ENCODE measurements around the gene CDH4. TPM values are rescaled to one million over a fixed set of nuclear protein-coding genes. Genes with fewer than 3 reads are reported as not detected.

Gene CDH4
- total RNA-seq, 2 experiments from 2014 or later, result 0.06 to 0.08 TPM

- peaks cover 2% of the 10 kb centered on the region for H3K9me3 Mint-ChIP-seq
- H3K4me1 Mint-ChIP-seq, result no peaks in the 10 kb centered on the region
- H3K27me3 Mint-ChIP-seq, result peaks cover 6% of the 10 kb centered on the region
- DNase-seq, result no peak
- H3K4me3 Mint-ChIP-seq, result no peak overlapping the region
- H3K36me3 Mint-ChIP-seq, result no peaks in the 10 kb centered on the region
- no peak overlapping the region for H3K27ac Mint-ChIP-seq
Measured at GRCh38 chr20:61556111-61556510, 304.1 kb downstream of the CDH4 start.

- Mint-ChIP-seq H3K4me3 (no peak overlapping the region), H3K4me1 (no peaks in the 10 kb centered on the region), H3K27me3 (peaks cover 6% of the 10 kb centered on the region), H3K9me3 (peaks cover 2% of the 10 kb centered on the region), H3K36me3 (no peaks in the 10 kb centered on the region), H3K27ac (no peak overlapping the region)
- no peak for DNase-seq
Measured at GRCh38 chr20:61556673-61557072, 304.6 kb downstream of the CDH4 start.

DNA sequence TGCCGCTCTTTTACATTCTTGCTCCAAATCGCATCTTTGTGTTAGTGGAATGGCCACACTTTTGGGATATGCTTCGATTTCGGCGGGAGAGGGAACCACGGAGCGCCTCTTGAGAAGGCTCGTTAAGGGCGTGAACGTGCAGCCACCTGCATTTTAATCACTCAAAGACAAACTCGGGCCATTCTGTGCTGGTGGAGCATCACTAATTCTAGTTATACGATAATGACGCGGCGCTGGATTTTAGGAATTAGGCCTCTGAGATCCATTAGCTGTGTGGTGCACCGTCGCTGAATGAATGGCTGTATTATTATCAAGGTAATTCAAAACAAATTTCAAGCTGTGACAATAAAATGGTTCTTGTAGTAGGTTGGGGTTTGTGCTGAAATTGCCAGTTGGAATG, 305.6 kb downstream of the CDH4 start:
- no peak overlapping the region for H3K4me3 Mint-ChIP-seq
- H3K27ac Mint-ChIP-seq, result no peak overlapping the region
- no peak for DNase-seq
- H3K9me3 Mint-ChIP-seq, result peaks cover 2% of the 10 kb centered on the region
- peaks cover 4% of the 10 kb centered on the region for H3K27me3 Mint-ChIP-seq
- H3K36me3 Mint-ChIP-seq, result no peaks in the 10 kb centered on the region
- H3K4me1 Mint-ChIP-seq, result no peaks in the 10 kb centered on the region

- Mint-ChIP-seq H3K9me3 (peaks cover 2% of the 10 kb centered on the region), H3K36me3 (no peaks in the 10 kb centered on the region), H3K4me3 (no peak overlapping the region), H3K27ac (no peak overlapping the region), H3K4me1 (no peaks in the 10 kb centered on the region), H3K27me3 (no peaks in the 10 kb centered on the region)
- no peak for DNase-seq
Measured at GRCh38 chr20:61558726-61559125, 306.7 kb downstream of the CDH4 start.

DNA sequence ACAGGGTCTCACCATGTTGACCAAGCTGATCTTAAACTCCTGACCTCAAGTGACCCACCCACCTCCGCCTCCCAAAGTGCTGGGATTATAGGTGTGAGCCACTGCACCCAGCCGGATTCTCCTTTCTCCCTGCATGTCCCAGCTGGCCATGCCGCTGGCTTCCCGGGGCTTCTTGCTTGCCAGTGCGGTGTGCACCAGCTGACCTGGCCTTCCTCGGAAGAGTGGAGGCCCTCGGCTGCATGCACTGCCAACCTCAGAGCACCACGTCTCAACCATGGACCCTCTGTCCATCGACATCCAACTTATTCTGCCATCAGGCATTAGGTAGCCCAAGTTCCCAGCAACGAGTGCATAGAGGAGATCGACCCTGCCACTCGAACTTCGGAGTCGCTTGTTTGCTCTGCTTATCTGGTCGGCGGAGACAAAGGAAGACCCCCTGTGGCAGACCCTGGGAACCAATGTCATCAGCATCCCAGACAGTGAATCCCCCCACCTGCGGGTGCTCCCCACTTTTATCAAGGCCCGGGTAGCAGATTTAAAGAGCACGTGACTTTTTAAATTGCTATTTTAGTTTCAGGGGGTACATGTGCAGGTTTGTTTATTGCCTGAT, 307.8 kb downstream of the CDH4 start:
- no peaks in the 10 kb centered on the region for H3K36me3 Mint-ChIP-seq
- H3K4me3 Mint-ChIP-seq, result no peak overlapping the region
- no peak overlapping the region for H3K27ac Mint-ChIP-seq
- no peak for DNase-seq
- H3K9me3 Mint-ChIP-seq, result peaks cover 2% of the 10 kb centered on the region
- H3K27me3 Mint-ChIP-seq, result no peaks in the 10 kb centered on the region
- H3K4me1 Mint-ChIP-seq, result no peaks in the 10 kb centered on the region

- DNase-seq, result no peak
- Mint-ChIP-seq H3K9me3 (peaks cover 2% of the 10 kb centered on the region), H3K27ac (no peak overlapping the region)
Measured at GRCh38 chr20:61560361-61560853, 308.3 kb downstream of the CDH4 start.

DNA sequence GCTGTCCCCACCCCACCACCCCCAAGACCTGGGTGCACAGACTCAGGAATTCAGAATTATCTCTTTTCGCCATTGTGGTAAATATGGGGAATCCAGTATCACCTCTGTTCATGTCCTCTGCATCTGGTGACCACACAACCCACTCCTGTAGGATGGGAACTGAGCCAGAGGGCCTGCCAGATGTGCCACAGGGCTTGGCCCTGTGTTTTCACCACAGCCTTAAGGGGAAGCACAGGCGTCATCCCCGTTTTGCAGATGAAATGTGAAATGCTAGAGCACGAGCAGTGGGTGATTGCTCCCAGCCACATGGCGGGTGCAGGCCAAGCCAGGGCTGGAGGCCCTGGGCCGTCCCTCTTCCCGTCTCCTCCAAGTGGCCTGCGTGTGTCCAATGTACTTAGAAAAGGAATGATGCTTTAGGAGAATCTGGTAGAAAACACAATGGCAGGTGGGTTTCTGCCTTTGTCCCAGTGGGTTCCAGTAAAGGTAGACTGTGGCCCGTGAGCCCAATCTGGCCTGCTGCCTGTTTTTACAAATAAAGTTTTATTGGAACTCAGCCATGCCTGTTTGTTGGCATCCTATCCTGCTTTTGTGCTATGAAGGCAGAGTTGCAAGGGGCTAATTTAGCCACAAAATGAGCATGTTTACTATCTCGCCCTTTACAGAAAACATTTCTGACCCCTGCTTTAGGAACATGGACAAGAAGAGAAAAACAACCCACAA, 309.2 kb downstream of the CDH4 start:
- no peak for DNase-seq

More at GRCh38 chr20:61560361-61560853, 308.3 kb downstream of the CDH4 start:
- Mint-ChIP-seq H3K27me3 (no peaks in the 10 kb centered on the region), H3K4me3 (no peak overlapping the region), H3K36me3 (no peaks in the 10 kb centered on the region), H3K4me1 (no peaks in the 10 kb centered on the region)

GRCh38 chr20:61562491-61562890, 310.4 kb downstream of the CDH4 start:
- Mint-ChIP-seq H3K27ac (no peak overlapping the region), H3K27me3 (no peaks in the 10 kb centered on the region), H3K36me3 (no peaks in the 10 kb centered on the region), H3K4me3 (no peak overlapping the region), H3K9me3 (peaks cover under 1% of the 10 kb centered on the region), H3K4me1 (no peaks in the 10 kb centered on the region)
- no peak for DNase-seq

More for the DNA sequence above, 309.2 kb downstream of the CDH4 start:
- H3K27ac Mint-ChIP-seq, result no peak overlapping the region
- H3K27me3 Mint-ChIP-seq, result no peaks in the 10 kb centered on the region
- no peak overlapping the region for H3K4me3 Mint-ChIP-seq
- H3K4me1 Mint-ChIP-seq, result no peaks in the 10 kb centered on the region
- no peaks in the 10 kb centered on the region for H3K36me3 Mint-ChIP-seq
- H3K9me3 Mint-ChIP-seq, result peaks cover 2% of the 10 kb centered on the region

DNA sequence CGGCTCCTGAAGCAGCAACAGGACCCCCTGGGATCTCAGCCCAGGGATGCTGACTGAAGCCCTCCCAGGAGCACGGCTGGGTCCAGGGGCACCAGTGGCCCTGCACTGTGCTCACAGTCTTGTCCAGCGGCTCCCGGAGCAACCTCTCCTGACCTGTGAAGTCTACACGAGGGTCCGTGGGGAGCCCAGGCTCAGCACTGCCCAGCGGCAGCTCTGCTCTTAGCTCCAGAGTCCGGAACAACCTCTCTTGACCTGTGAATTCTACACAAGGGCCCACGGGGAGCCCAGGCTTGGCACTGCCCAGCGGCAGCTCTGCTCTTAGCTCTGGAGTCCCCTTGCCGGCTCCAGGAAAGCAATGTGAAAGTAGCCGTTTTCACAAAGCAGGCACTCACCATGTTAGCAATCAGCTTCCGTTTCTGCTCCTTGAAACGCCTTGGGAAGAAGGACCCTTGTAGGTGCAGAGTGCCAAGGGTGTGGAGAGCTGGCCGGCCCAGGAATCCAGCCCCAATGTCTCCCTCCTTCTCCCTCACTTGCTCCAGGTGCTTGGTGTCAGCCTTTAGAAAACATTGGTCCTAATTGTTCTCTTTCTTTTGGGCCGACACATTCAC, 310.9 kb downstream of the CDH4 start:
- H3K4me1 Mint-ChIP-seq, result no peaks in the 10 kb centered on the region
- H3K36me3 Mint-ChIP-seq, result no peaks in the 10 kb centered on the region
- H3K9me3 Mint-ChIP-seq, result no peaks in the 10 kb centered on the region
- no peak overlapping the region for H3K27ac Mint-ChIP-seq
- no peak overlapping the region for H3K4me3 Mint-ChIP-seq
- DNase-seq, result no peak
- H3K27me3 Mint-ChIP-seq, result no peaks in the 10 kb centered on the region

GRCh38 chr20:61564628-61565027, 312.6 kb downstream of the CDH4 start:
- Mint-ChIP-seq H3K36me3 (no peaks in the 10 kb centered on the region), H3K27me3 (no peaks in the 10 kb centered on the region), H3K27ac (no peak overlapping the region), H3K4me1 (no peaks in the 10 kb centered on the region), H3K4me3 (no peak overlapping the region), H3K9me3 (no peaks in the 10 kb centered on the region)
- DNase-seq, result no peak

GRCh38 chr20:61565791-61566190, 313.7 kb downstream of the CDH4 start:
- Mint-ChIP-seq H3K9me3 (no peaks in the 10 kb centered on the region), H3K36me3 (no peaks in the 10 kb centered on the region)

GRCh38 chr20:61566691-61567090, 314.6 kb downstream of the CDH4 start:
- H3K4me3 Mint-ChIP-seq, result no peak overlapping the region
- H3K4me1 Mint-ChIP-seq, result no peaks in the 10 kb centered on the region
- no peak for DNase-seq
- H3K9me3 Mint-ChIP-seq, result no peaks in the 10 kb centered on the region
- H3K27ac Mint-ChIP-seq, result no peak overlapping the region
- H3K36me3 Mint-ChIP-seq, result no peaks in the 10 kb centered on the region
- H3K27me3 Mint-ChIP-seq, result no peaks in the 10 kb centered on the region

More at GRCh38 chr20:61565791-61566190, 313.7 kb downstream of the CDH4 start:
- no peaks in the 10 kb centered on the region for H3K4me1 Mint-ChIP-seq
- no peaks in the 10 kb centered on the region for H3K27me3 Mint-ChIP-seq
- no peak for DNase-seq
- H3K4me3 Mint-ChIP-seq, result no peak overlapping the region
- H3K27ac Mint-ChIP-seq, result no peak overlapping the region

DNA sequence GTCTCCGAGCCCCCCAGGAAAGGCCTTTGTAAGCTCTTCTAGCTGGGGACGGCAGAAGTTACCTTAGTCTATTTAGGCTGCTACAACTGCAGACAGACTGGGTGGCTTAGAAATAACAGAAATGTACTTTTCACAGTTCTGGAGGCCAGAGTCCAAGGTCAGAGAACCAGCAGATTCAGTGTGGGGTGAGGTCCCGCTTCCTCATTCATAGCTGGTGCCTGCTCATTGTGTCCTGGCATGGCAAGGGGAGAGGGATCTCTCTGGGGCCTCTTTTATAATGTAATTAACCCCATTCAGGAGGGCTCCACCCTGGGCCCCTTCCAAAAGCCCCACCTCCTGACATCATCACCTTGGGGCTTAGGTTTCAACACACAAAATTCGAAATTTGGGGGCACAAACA, 315.1 kb downstream of the CDH4 start:
- Mint-ChIP-seq H3K9me3 (no peaks in the 10 kb centered on the region), H3K36me3 (no peaks in the 10 kb centered on the region), H3K4me1 (no peaks in the 10 kb centered on the region), H3K27me3 (no peaks in the 10 kb centered on the region), H3K4me3 (no peak overlapping the region), H3K27ac (no peak overlapping the region)
- no peak for DNase-seq

DNA sequence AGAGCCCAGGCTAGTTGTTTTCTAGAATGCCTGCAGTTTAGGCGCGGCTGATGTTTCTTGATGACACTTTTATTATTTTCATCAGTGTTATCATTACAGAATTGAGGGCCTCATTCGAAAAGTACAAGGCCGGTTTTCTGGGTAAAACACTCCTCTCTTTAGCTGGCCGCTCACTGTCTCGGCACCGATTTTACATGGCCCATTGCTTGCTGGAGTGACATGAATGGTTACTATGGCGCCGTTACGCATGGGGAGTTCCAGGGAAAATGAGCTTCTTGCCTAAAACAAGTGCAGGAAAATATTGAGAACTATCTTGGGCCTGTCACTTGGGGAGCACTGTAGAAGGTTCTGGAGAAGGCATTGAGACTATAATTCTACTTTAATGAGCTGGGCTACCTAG, 317.8 kb downstream of the CDH4 start:
- no peaks in the 10 kb centered on the region for H3K9me3 Mint-ChIP-seq
- no peak for DNase-seq
- H3K4me3 Mint-ChIP-seq, result no peak overlapping the region
- H3K4me1 Mint-ChIP-seq, result no peaks in the 10 kb centered on the region
- no peaks in the 10 kb centered on the region for H3K27me3 Mint-ChIP-seq
- no peak overlapping the region for H3K27ac Mint-ChIP-seq
- no peaks in the 10 kb centered on the region for H3K36me3 Mint-ChIP-seq

- Mint-ChIP-seq H3K27me3 (no peaks in the 10 kb centered on the region), H3K9me3 (no peaks in the 10 kb centered on the region), H3K4me3 (no peak overlapping the region), H3K36me3 (no peaks in the 10 kb centered on the region), H3K27ac (no peak overlapping the region), H3K4me1 (no peaks in the 10 kb centered on the region)
- no peak for DNase-seq
Measured at GRCh38 chr20:61570646-61571195, 318.7 kb downstream of the CDH4 start.

Measured in activated naive CD8-positive, alpha-beta T cell treated with anti-CD3 and anti-CD28 coated beads for 36 hours (primary cell).